Aorta (tissue), 5 donors: ENCODE results near the gene MC2R. TPM values are rescaled to one million over a fixed set of nuclear protein-coding genes. Genes with fewer than 3 reads are reported as not detected.

Experiments used
- ATAC-seq: fragments of 200-7000 bp; cut with Tn5 transposase; one replicate; pipeline ENCODE4 v1.9.1; 2022; ENCODE audit warnings: moderate library complexity; ENCODE audit not compliant: low FRiP score
- DNase-seq, 2 donors: peaks; one replicate each; pipeline ENCODE4 v3.0.0-alpha.2; 2020
- H3K27ac ChIP-seq, 2 donors: one replicate each; pipeline ENCODE4 v1.5.1; 2013; ENCODE audit warnings: low read length in 2 of 2, mild to moderate bottlenecking in 2 of 2, moderate library complexity in 2 of 2, control low read depth in 1 of 2, inconsistent platforms in 1 of 2, low read depth in 1 of 2
- H3K27me3 ChIP-seq, 2 donors: one replicate each; pipeline ENCODE4 v1.6.1; 2013; ENCODE audit warnings: control low read depth in 1 of 2, low read length in 1 of 2, mild to moderate bottlenecking in 1 of 2, moderate library complexity in 1 of 2; ENCODE audit not compliant: insufficient read depth in 2 of 2, control insufficient read depth in 1 of 2
- H3K36me3 ChIP-seq, 2 donors: one replicate each; pipeline ENCODE4 v1.6.1; 2013; ENCODE audit warnings: control low read depth in 1 of 2, low read length in 1 of 2, mild to moderate bottlenecking in 1 of 2; ENCODE audit not compliant: insufficient read depth in 2 of 2, control insufficient read depth in 1 of 2
- H3K4me1 ChIP-seq, 2 donors: one replicate each; pipeline ENCODE4 v1.6.1; 2013; ENCODE audit warnings: low read length in 2 of 2, control low read depth in 1 of 2, mild to moderate bottlenecking in 1 of 2, moderate library complexity in 1 of 2; ENCODE audit not compliant: insufficient read depth in 2 of 2, control insufficient read depth in 1 of 2
- H3K4me3 ChIP-seq, 2 donors: one replicate each; pipeline ENCODE4 v1.5.1; 2013; ENCODE audit warnings: low read length in 2 of 2, control low read depth in 1 of 2, mild to moderate bottlenecking in 1 of 2
- H3K9me3 ChIP-seq: one replicate; pipeline ENCODE4 v1.6.1; 2013; ENCODE audit warnings: mild to moderate bottlenecking, low read length; ENCODE audit not compliant: control insufficient read depth
- WGBS, 2 donors: extraction: QIAGEN DNeasy Blood & Tissue Kit; methylation state at CpG; one replicate each; pipeline ENCODE4 v1.1.7; 2013; 5-methylcytosine and 5-hydroxymethylcytosine counted together
- intact Hi-C, 2 donors: fragments of 100-400 bp; cut with DNase I; formaldehyde crosslinking; loops; one replicate each; pipeline versions ENCODE4 v1.14.2 to v1.15.0; 2022
- polyA plus RNA-seq, 2 donors: library from polyadenylated mRNA; stranded (reverse); fragments of 200-250 nt; gene quantifications; one replicate each; pipeline ENCODE4 v1.2.3, GENCODE V29; 2013
- total RNA-seq, 2 donors: library from RNA; stranded (reverse); fragmentation: NEBNext Ultra II Directional; extraction: Animal tissue kit (Norgen Biotek cat#: 25700); gene quantifications; one replicate each; pipeline ENCODE4 v1.2.1, GENCODE V29; 2021
- donor health status: healthy with polysubstance abuse.
- donor health status: Bipolar disorder and iron deficiency.
- donor health status: DM: no; HTN: no; CAD: no.
- donor health status: DM: no; HTN: no; CAD: no.
- donor health status: DM: yes; HTN: yes; CAD: no.

Gene MC2R
- total and polyA plus RNA-seq, 4 donors, result not detected

- ATAC-seq, result no peak
Observed at GRCh38 chr18:13888191-13888716, 27.1 kb downstream of the MC2R start.

DNA sequence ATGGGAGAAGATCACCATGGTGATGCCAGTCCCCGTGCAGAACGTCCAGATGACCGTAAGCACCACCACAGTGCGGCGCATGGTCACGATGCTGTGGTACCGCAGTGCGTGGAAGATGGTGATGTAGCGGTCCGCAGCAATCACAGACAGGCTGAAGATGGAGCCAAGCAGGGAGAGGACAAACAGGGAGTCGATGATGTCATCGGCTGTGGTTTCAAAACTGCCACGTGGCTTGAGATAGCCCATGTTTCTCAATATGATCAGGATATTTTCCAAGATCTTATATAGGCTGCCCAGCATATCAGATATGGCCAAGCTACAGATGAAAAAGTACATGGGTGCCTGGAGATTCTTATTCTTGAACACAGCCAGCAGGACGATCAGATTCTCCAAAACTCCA, 30.3 kb downstream of the MC2R start:
- no peak for ATAC-seq
- no peak overlapping the region for H3K27ac ChIP-seq
- 90 to 94% methylated on average over 14 of the region's 14 CpGs for WGBS, 2 donors
- intact Hi-C loops, result no loop called here
- H3K27me3 ChIP-seq, result no peaks in the 10 kb centered on the region
- no peak for DNase-seq
- H3K4me3 ChIP-seq, result no peak overlapping the region
- no peaks in the 10 kb centered on the region for H3K4me1 ChIP-seq
- no peaks in the 10 kb centered on the region for H3K36me3 ChIP-seq
- H3K9me3 ChIP-seq, result no peaks in the 10 kb centered on the region

More at GRCh38 chr18:13888191-13888716, 27.1 kb downstream of the MC2R start:
- Histone ChIP-seq H3K9me3 (no peaks in the 10 kb centered on the region), H3K4me1 (no peaks in the 10 kb centered on the region), H3K4me3 (no peak overlapping the region), H3K27ac (no peak overlapping the region), H3K27me3 (no peaks in the 10 kb centered on the region), H3K36me3 (no peaks in the 10 kb centered on the region)
- intact Hi-C loops, result no loop called here
- no peak for DNase-seq
- WGBS, 2 donors, result 59% methylated on average over 5 of the region's 5 CpGs

DNA sequence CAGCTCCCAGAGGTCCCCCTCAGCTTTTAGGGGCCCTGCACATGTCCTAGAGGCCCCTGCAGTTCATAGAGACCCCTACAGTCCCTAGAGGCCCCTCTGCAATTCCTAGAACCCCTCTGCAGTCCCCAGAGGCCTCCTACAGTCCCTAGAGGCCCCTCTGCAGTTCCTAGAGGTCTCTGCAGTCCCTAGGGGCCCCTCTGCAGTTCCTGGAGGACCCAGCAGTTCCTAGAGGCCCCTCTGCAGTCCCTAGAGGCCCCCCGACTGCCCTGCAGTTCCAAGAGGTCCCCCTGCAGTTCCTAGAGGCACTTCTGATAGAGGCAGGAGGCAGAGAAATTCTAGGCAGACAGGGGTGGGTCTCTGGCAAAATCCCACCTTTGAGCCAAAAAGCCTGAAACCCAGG, 35.4 kb downstream of the MC2R start:
- no peaks in the 10 kb centered on the region for H3K36me3 ChIP-seq
- H3K9me3 ChIP-seq, result no peaks in the 10 kb centered on the region
- no peak for ATAC-seq
- no peaks in the 10 kb centered on the region for H3K4me1 ChIP-seq
- no peak overlapping the region for H3K27ac ChIP-seq
- WGBS, 2 donors, result 50 to 56% methylated on average over 1 of the region's 1 CpG
- H3K4me3 ChIP-seq, result no peak overlapping the region
- DNase-seq, result no peak
- intact Hi-C loops, result no loop called here
- H3K27me3 ChIP-seq, result no peaks in the 10 kb centered on the region

DNA sequence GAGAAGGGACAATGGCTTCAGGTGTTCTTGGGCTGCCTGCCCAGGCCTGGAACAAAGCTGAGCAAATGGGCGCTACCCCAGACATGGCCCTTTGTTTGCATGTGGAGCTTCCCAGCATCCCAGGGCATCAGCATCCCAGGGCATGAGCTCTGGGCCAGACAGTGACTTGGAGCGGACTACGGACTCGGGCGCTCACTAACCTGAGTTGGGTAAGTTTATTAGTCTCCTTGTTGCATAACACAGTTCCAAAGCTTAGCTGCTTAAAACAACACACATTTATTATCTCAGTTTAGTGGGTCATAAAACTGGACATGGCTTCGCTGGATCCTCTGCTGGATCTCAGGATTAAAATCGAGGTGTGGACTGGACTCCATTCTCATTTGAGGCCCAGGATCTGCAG, 35.8 kb downstream of the MC2R start:
- Histone ChIP-seq H3K27me3 (no peaks in the 10 kb centered on the region), H3K4me3 (no peak overlapping the region), H3K4me1 (no peaks in the 10 kb centered on the region), H3K9me3 (no peaks in the 10 kb centered on the region), H3K36me3 (no peaks in the 10 kb centered on the region), H3K27ac (no peak overlapping the region)
- DNase-seq (no peak), ATAC-seq (no peak)
- WGBS, 2 donors, result 83 to 88% methylated on average over 7 of the region's 7 CpGs
- intact Hi-C loops, result no loop called here

- WGBS, 2 donors, result 71 to 73% methylated on average over 2 of the region's 2 CpGs
- Histone ChIP-seq H3K36me3 (no peaks in the 10 kb centered on the region), H3K4me3 (no peak overlapping the region), H3K27me3 (no peaks in the 10 kb centered on the region), H3K9me3 (no peaks in the 10 kb centered on the region), H3K27ac (no peak overlapping the region), H3K4me1 (no peaks in the 10 kb centered on the region)
- DNase-seq, result no peak
- no peak for ATAC-seq
- intact Hi-C loops, result no loop called here
Observed at GRCh38 chr18:13878857-13879256, 36.5 kb downstream of the MC2R start.

- Histone ChIP-seq H3K4me3 (no peak overlapping the region), H3K9me3 (no peaks in the 10 kb centered on the region), H3K36me3 (no peaks in the 10 kb centered on the region), H3K4me1 (no peaks in the 10 kb centered on the region), H3K27ac (no peak overlapping the region), H3K27me3 (no peaks in the 10 kb centered on the region)
- intact Hi-C loops, result no loop called here
- ATAC-seq (no peak), DNase-seq (no peak)
- 77 to 79% methylated on average over 4 of the region's 4 CpGs for WGBS, 2 donors
Observed at GRCh38 chr18:13877157-13877556, 38.2 kb downstream of the MC2R start.

DNA sequence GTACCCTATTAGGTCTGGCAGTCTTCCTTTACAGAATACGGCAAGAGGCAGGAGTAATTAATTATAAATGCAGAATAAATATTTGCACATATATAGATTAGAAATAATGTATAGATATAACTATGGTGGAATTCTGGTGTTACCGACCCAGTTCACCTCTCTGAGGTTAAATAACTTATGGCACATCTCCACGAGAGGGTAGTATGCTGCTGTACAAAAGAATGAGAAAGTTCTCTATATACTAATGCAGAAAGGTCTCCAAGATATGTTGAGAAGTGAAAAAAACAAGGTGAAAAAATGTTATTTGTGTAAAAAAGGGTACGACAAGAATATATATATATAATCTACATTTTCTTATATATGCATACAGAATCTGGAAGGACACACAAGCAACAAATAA, 40.8 kb downstream of the MC2R start:
- H3K9me3 ChIP-seq, result no peaks in the 10 kb centered on the region
- ATAC-seq (no peak), DNase-seq (no peak)
- no peaks in the 10 kb centered on the region for H3K27me3 ChIP-seq
- WGBS, 2 donors, result 68 to 69% methylated on average over 4 of the region's 4 CpGs
- no peaks in the 10 kb centered on the region for H3K4me1 ChIP-seq
- H3K4me3 ChIP-seq, result no peak overlapping the region
- H3K27ac ChIP-seq, result no peak overlapping the region
- H3K36me3 ChIP-seq, result no peaks in the 10 kb centered on the region
- intact Hi-C loops, result no loop called here

- no peak for DNase-seq
- Histone ChIP-seq H3K4me3 (no peak overlapping the region), H3K27me3 (no peaks in the 10 kb centered on the region), H3K4me1 (no peaks in the 10 kb centered on the region), H3K36me3 (no peaks in the 10 kb centered on the region), H3K27ac (no peak overlapping the region), H3K9me3 (no peaks in the 10 kb centered on the region)
- ATAC-seq, result no peak
- intact Hi-C loops, result no loop called here
- 51 to 59% methylated on average over 5 of the region's 5 CpGs for WGBS, 2 donors
Observed at GRCh38 chr18:13872932-13873331, 42.4 kb downstream of the MC2R start.

DNA sequence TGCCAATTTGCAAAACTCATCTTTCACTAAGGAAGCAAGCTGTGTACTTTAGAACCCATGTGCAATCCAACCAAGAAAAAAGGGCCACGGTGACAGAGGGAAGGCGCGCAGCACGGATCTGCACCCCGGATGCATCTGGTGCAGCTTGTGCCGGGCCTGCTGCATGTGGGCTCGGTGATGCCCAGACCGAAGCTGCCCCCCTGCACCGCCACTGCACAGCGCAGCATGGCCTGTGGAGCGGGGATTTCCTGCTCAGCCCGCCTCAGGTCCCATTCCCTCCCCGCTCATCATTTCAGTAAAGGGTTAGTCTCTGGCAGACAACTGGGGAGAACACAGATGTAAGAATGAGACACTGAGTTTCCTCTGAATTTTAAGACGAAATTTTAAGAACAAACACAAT, 43.0 kb downstream of the MC2R start:
- WGBS, 2 donors, result 86 to 89% methylated on average over 14 of the region's 14 CpGs
- Histone ChIP-seq H3K9me3 (no peaks in the 10 kb centered on the region), H3K36me3 (no peaks in the 10 kb centered on the region), H3K27me3 (no peaks in the 10 kb centered on the region), H3K4me3 (no peak overlapping the region), H3K27ac (no peak overlapping the region), H3K4me1 (no peaks in the 10 kb centered on the region)
- DNase-seq (no peak), ATAC-seq (no peak)
- intact Hi-C loops, result no loop called here
